HG02870 (cell line): ENCODE data around the gene REEP2.
"Not testable (repeated sequence)": the region's sequence is repeated elsewhere in the genome, so short reads cannot be mapped to it uniquely, and the experiment has no call there.

Source experiments
- ATAC-seq: cut with Tn5 transposase; IDR thresholded peaks from one replicate; pipeline ENCODE4 v1.9.1; 2021; ENCODE audit warnings: mild to moderate bottlenecking, moderate library complexity; ENCODE audit not compliant: unreplicated experiment

The REEP2 gene

GRCh38 chr5:138438724-138439476 lies at the start of gene REEP2:
Gene REEP2 (plus strand): TSS chr5:138439057. CDS start chr5:138439209, 152 bp downstream.
- peak; percentile 71 for ATAC-seq

GRCh38 chr5:138389332-138389731 lies 49.5 kb upstream of the REEP2 start:
- ATAC-seq = no peak

GRCh38 chr5:138389911-138390310 lies 48.9 kb upstream of the REEP2 start:
- not testable (repeated sequence) for ATAC-seq

- ATAC-seq = no peak
These were observed 46.9 kb upstream of the REEP2 start for GRCh38 chr5:138391859-138392386.

- peak; percentile 53 for ATAC-seq
These were observed 36.2 kb upstream of the REEP2 start for GRCh38 chr5:138402640-138403039.

- peak; percentile 66 for ATAC-seq
These were observed 30.8 kb upstream of the REEP2 start for GRCh38 chr5:138408023-138408422.

- not testable (repeated sequence) for ATAC-seq
These were observed 27.7 kb upstream of the REEP2 start for GRCh38 chr5:138410996-138411640.

- ATAC-seq = no peak
These were observed 20.4 kb upstream of the REEP2 start for GRCh38 chr5:138418444-138418843.

- ATAC-seq = no peak
These were observed 13.8 kb upstream of the REEP2 start for GRCh38 chr5:138425079-138425478.

- ATAC-seq = no peak
These were observed 2.9 kb upstream of the REEP2 start for GRCh38 chr5:138435943-138436342.

- ATAC-seq = no peak
These were observed 694 bp upstream of the REEP2 start for GRCh38 chr5:138438003-138438723.

GRCh38 chr5:138439477-138440158 lies 761 bp downstream of the REEP2 start:
- no peak for ATAC-seq

- ATAC-seq = no peak
These were observed 1.6 kb downstream of the REEP2 start for GRCh38 chr5:138440159-138441073.

- no peak for ATAC-seq
These were observed 2.4 kb downstream of the REEP2 start for GRCh38 chr5:138441221-138441620.

GRCh38 chr5:138444078-138444773 lies 5.4 kb downstream of the REEP2 start:
- ATAC-seq = no peak

- ATAC-seq = no peak
These were observed 6.1 kb downstream of the REEP2 start for GRCh38 chr5:138444774-138445546.

GRCh38 chr5:138445547-138446271 lies 6.9 kb downstream of the REEP2 start:
- ATAC-seq = no peak

- no peak for ATAC-seq
These were observed 9.2 kb downstream of the REEP2 start for GRCh38 chr5:138448070-138448469.
